BE2C (cell line): Measurements from ENCODE around the gene ASTL.
A peak's percentile ranks its signal among the peaks of the same experiment; 100 is the strongest.

ENCODE experiments used
- DNase-seq: peaks from one replicate; pipeline ENCODE4 v3.0.0-alpha.2; 2020
- H3K27me3 ChIP-seq: fragments of 250-450 bp; sonication (Bioruptor Pico); 2 replicates; pipeline ENCODE4 v1.5.1; 2020; ENCODE audit warnings: mild to moderate bottlenecking
- H3K36me3 ChIP-seq: fragments of 250-450 bp; sonication (Bioruptor Pico); 2 replicates; pipeline ENCODE4 v1.5.1; 2020; ENCODE audit warnings: mild to moderate bottlenecking
- H3K4me1 ChIP-seq: fragments of 250-450 bp; sonication (Bioruptor Pico); 2 replicates; pipeline ENCODE4 v1.5.1; 2020
- H3K4me3 ChIP-seq: 2 replicates; pipeline ENCODE4 v1.5.1; 2011; ENCODE audit warnings: low read depth, low read length
- H3K9me3 ChIP-seq: fragments of 250-450 bp; sonication (Bioruptor Pico); 2 replicates; pipeline ENCODE4 v1.5.1; 2020
- TF ChIP-seq, protein P1 (sequence below): IDR thresholded peaks from 2 replicates; pipeline ENCODE4 v1.5.1; 2012; ENCODE audit warnings: mild to moderate bottlenecking, low read depth, low read length

The ASTL gene

DNA sequence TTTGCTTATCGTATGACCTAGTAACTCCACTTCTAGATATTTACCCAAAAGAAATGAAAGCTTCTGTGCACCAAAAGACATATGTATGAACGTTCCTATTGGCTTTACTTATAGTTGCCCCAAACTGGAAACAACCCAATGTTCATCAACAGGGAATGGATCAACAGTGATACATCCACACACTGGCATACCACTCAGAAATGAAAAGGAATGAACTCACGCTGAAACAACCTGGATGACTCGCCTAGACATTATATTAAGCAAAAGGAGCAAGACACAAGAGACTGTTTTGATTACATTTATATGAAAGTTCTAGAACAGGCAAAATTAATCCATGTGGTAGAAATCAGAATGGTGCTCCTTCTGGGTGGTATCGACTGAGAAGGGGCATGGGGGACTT is 40.9 kb downstream of the ASTL start:
- Histone ChIP-seq H3K27me3 (no peaks in the 10 kb centered on the region), H3K36me3 (no peaks in the 10 kb centered on the region), H3K4me1 (no peaks in the 10 kb centered on the region), H3K4me3 (no peak overlapping the region), H3K9me3 (no peaks in the 10 kb centered on the region)
- TF ChIP-seq, protein P1, sequence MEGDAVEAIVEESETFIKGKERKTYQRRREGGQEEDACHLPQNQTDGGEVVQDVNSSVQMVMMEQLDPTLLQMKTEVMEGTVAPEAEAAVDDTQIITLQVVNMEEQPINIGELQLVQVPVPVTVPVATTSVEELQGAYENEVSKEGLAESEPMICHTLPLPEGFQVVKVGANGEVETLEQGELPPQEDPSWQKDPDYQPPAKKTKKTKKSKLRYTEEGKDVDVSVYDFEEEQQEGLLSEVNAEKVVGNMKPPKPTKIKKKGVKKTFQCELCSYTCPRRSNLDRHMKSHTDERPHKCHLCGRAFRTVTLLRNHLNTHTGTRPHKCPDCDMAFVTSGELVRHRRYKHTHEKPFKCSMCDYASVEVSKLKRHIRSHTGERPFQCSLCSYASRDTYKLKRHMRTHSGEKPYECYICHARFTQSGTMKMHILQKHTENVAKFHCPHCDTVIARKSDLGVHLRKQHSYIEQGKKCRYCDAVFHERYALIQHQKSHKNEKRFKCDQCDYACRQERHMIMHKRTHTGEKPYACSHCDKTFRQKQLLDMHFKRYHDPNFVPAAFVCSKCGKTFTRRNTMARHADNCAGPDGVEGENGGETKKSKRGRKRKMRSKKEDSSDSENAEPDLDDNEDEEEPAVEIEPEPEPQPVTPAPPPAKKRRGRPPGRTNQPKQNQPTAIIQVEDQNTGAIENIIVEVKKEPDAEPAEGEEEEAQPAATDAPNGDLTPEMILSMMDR, result no peak
- no peak for DNase-seq

DNA sequence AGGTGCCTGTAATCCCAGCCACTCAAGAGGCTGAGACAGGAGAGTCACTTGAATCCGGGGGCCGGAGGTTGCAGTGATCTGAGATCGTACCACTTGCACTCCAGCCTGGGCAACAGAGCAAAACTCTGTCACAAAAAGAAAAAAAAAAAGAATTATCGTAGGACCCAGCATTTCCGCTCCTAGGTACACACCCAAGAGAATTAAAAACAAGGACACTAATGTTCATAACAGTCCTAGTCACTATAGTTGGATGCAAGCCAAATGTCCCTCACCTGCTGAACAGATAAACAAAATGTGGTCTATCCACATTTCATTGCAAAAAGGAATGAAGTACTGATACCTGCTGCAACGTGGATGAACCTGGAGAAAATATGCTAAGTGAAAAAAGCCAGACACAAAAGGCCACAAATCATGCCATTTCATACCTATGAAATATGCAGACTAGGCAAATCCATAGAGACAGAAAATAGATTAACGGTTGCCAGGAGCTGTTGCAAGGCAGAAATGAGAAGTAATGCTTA is 43.1 kb downstream of the ASTL start:
- H3K36me3 ChIP-seq, result no peaks in the 10 kb centered on the region
- TF ChIP-seq, protein P1, result no peak

GRCh38 chr2:96093528-96093927 is 44.8 kb downstream of the ASTL start:
- Histone ChIP-seq H3K27me3 (no peaks in the 10 kb centered on the region), H3K9me3 (no peaks in the 10 kb centered on the region), H3K4me3 (no peak overlapping the region), H3K4me1 (peaks cover 8% of the 10 kb centered on the region), H3K36me3 (no peaks in the 10 kb centered on the region)
- TF ChIP-seq, protein P1, result no peak
- no peak for DNase-seq

More for the DNA sequence above, 43.1 kb downstream of the ASTL start:
- Histone ChIP-seq H3K9me3 (no peaks in the 10 kb centered on the region), H3K4me3 (no peak overlapping the region), H3K4me1 (peaks cover 6% of the 10 kb centered on the region; the same call in 1 of the 2 replicates), H3K27me3 (no peaks in the 10 kb centered on the region)
- DNase-seq, result no peak

GRCh38 chr2:96092951-96093350 is 45.4 kb downstream of the ASTL start:
- TF ChIP-seq, protein P1, result no peak
- H3K4me1 ChIP-seq, result peaks cover 8% of the 10 kb centered on the region
- no peak for DNase-seq

DNA sequence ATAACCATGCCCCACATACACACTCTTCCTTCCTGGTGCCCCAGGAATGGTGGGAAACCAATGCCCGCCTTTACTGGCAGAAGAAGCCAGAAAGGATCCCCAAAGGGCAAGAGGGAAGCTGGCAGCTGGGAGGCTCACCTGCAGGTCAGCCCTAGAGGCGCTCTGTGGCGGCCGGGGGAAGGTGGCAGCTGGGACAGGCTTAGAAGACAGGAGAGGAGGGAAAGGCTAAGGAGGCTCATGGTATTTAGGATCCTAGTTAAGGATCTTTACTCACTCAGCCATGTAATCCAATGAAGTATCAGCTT is 45.8 kb downstream of the ASTL start:
- TF ChIP-seq, protein P1, result no peak
- Histone ChIP-seq H3K36me3 (no peaks in the 10 kb centered on the region), H3K4me3 (no peak overlapping the region), H3K9me3 (no peaks in the 10 kb centered on the region), H3K4me1 (peaks cover 8% of the 10 kb centered on the region), H3K27me3 (no peaks in the 10 kb centered on the region)
- no peak for DNase-seq

More at GRCh38 chr2:96092951-96093350, 45.4 kb downstream of the ASTL start:
- H3K36me3 ChIP-seq, result no peaks in the 10 kb centered on the region
- no peak overlapping the region for H3K4me3 ChIP-seq
- H3K9me3 ChIP-seq, result no peaks in the 10 kb centered on the region
- no peaks in the 10 kb centered on the region for H3K27me3 ChIP-seq

GRCh38 chr2:96091711-96092572 is 46.4 kb downstream of the ASTL start:
- no peaks in the 10 kb centered on the region for H3K27me3 ChIP-seq
- no peaks in the 10 kb centered on the region for H3K36me3 ChIP-seq
- TF ChIP-seq, protein P1, result no peak
- H3K4me1 ChIP-seq, result peaks cover 8% of the 10 kb centered on the region
- H3K9me3 ChIP-seq, result no peaks in the 10 kb centered on the region
- DNase-seq, result peak; percentile 39
- no peak overlapping the region for H3K4me3 ChIP-seq
